Esophagus squamous epithelium (tissue), 4 donors: ENCODE data around the gene TES.

Experiments
- CTCF ChIP-seq, 6 experiments: fragments of 450-650 bp in 4 of 6; fragments of 200-600 bp in 2 of 6; sonication (generic) in 2 of 6; IDR thresholded peaks; one replicate each; pipeline ENCODE4 v1.5.1; 2016 to 2019; ENCODE audit warnings: antibody characterized with exemption in 6 of 6, mild to moderate bottlenecking in 4 of 6, moderate library complexity in 4 of 6
- POLR2A ChIP-seq, 4 donors: fragments of 450-650 bp; IDR thresholded peaks; one replicate each; pipeline ENCODE4 v1.6.1; 2017; ENCODE audit warnings: antibody characterized with exemption in 4 of 4, mild to moderate bottlenecking in 4 of 4, moderate library complexity in 3 of 4

- peak in 2 of 6 experiments; percentile 13 to 41 for TF ChIP-seq CTCF (IDR thresholded peaks at IDR 0.05)
- no peak for TF ChIP-seq POLR2A (IDR thresholded peaks at IDR 0.05)
These were observed 82.8 kb downstream of the TES start for GRCh38 chr7:116293139-116293538.
